Lower leg skin (tissue), 3 donors: ENCODE data around the gene ANO1.

Experiments used
- POLR2A ChIP-seq, 2 donors: fragments of 450-650 bp; IDR thresholded peaks; one replicate each; pipeline ENCODE4 v1.6.1; 2016 to 2017; ENCODE audit warnings: antibody characterized with exemption in 2 of 2, mild to moderate bottlenecking in 1 of 2, moderate library complexity in 1 of 2
- TF ChIP-seq, protein P1 (sequence below), 3 donors: fragments of 450-650 bp; IDR thresholded peaks; one replicate each; pipeline ENCODE4 v1.5.1; 2016; ENCODE audit warnings: antibody characterized with exemption in 3 of 3, mild to moderate bottlenecking in 3 of 3, moderate library complexity in 2 of 3

DNA sequence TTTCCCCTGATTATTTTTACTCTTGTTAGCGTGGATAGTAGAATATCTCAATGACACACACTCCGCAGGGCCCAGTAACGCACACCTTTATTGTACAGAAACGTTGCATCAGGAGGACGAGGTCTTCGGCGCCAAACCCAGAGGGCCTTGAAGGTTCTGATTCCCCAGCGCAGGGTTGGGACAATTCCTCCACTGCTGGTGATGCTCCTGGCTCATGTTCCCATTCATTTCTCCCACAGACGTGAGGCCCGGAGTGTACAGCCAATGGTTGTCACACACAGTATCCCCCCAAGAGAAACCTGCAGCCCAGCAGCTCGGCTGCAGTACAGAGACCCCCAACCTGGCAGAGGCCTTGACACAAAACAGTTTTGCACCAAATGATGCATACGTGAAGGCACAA is 6.1 kb upstream of the ANO1 start:
- TF ChIP-seq, protein P1, sequence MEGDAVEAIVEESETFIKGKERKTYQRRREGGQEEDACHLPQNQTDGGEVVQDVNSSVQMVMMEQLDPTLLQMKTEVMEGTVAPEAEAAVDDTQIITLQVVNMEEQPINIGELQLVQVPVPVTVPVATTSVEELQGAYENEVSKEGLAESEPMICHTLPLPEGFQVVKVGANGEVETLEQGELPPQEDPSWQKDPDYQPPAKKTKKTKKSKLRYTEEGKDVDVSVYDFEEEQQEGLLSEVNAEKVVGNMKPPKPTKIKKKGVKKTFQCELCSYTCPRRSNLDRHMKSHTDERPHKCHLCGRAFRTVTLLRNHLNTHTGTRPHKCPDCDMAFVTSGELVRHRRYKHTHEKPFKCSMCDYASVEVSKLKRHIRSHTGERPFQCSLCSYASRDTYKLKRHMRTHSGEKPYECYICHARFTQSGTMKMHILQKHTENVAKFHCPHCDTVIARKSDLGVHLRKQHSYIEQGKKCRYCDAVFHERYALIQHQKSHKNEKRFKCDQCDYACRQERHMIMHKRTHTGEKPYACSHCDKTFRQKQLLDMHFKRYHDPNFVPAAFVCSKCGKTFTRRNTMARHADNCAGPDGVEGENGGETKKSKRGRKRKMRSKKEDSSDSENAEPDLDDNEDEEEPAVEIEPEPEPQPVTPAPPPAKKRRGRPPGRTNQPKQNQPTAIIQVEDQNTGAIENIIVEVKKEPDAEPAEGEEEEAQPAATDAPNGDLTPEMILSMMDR (IDR thresholded peaks at IDR 0.05) = no peak
- TF ChIP-seq POLR2A (IDR thresholded peaks at IDR 0.05) = no peak
